SK-N-SH (cell line): ENCODE data around the gene HSD3B7. TPM values are rescaled to one million over a fixed set of nuclear protein-coding genes. Genes with fewer than 3 reads are reported as not detected.

Experiments
- CTCF ChIA-PET: fragments of 300-600, 350-600 bp; formaldehyde crosslinking; extraction: SDS; loops from one replicate; lab custom pipeline; 2021; lab: Yijun Ruan, JAX
- POLR2A ChIA-PET: fragments of 350-600 bp; sonication (Branson Sonifier 250); formaldehyde crosslinking; extraction: SDS; loops from one replicate; lab custom pipeline; 2020; ENCODE audit warnings: antibody characterized with exemption, inconsistent platforms; lab: Yijun Ruan, JAX
- DNase-seq: peaks from one replicate; pipeline ENCODE4 v3.0.0; 2012
- H2AFZ ChIP-seq: fragments of 200-600 bp; sonication (generic); 2 replicates; pipeline ENCODE4 v1.8.1; 2016; ENCODE audit warnings: antibody characterized with exemption, mild to moderate bottlenecking, low read depth
- H3F3A ChIP-seq: fragments of 200-600 bp; sonication (generic); replicated peaks from 2 replicates; pipeline ENCODE3; 2016; ENCODE audit warnings: antibody characterized with exemption, mild to moderate bottlenecking; ENCODE audit not compliant: insufficient read depth
- H3K27ac ChIP-seq, 2 experiments: fragments of 200-500 bp in 1 of 2; fragments of 200-600 bp in 1 of 2; sonication (Bioruptor generic) in 1 of 2; sonication (generic), shearing (Covaris generic) in 1 of 2; 2 replicates each; pipeline versions ENCODE4 v1.5.1 to v1.6.1; 2014 to 2016; ENCODE audit warnings: low read depth in 2 of 2, inconsistent platforms in 1 of 2, low read length in 1 of 2, mild to moderate bottlenecking in 1 of 2, mixed read lengths in 1 of 2
- H3K27me3 ChIP-seq: fragments of 200-600 bp; sonication (generic), shearing (Covaris generic); 2 replicates; pipeline ENCODE4 v1.6.1; 2016; ENCODE audit warnings: mixed run types; ENCODE audit not compliant: insufficient read depth
- H3K36me3 ChIP-seq, 2 experiments: fragments of 200-500 bp in 1 of 2; fragments of 200-600 bp in 1 of 2; sonication (Bioruptor generic) in 1 of 2; sonication (generic) in 1 of 2; replicated peaks in 1 of 2; 2 replicates each; pipeline versions ENCODE3 to v1.5.1; 2014 to 2016; ENCODE audit warnings: low read length in 1 of 2, mild to moderate bottlenecking in 1 of 2; ENCODE audit not compliant: insufficient read depth in 2 of 2, control insufficient read depth in 1 of 2
- H3K4me1 ChIP-seq, 2 experiments: fragments of 200-500 bp in 1 of 2; fragments of 200-600 bp in 1 of 2; sonication (Bioruptor generic) in 1 of 2; sonication (generic), shearing (Covaris generic) in 1 of 2; 2 replicates each; pipeline versions ENCODE4 v1.5.1 to v1.6.1; 2014 to 2016; ENCODE audit warnings: low read depth in 1 of 2, low read length in 1 of 2, mixed run types in 1 of 2; ENCODE audit not compliant: insufficient read depth in 2 of 2, control insufficient read depth in 1 of 2
- H3K4me2 ChIP-seq: fragments of 200-600 bp; sonication (generic), shearing (Covaris generic); 2 replicates; pipeline ENCODE4 v1.6.1; 2017; ENCODE audit warnings: mixed run types
- H3K4me3 ChIP-seq, 2 experiments: fragments of 200-500 bp in 1 of 2; fragments of 200-600 bp in 1 of 2; sonication (Bioruptor generic) in 1 of 2; sonication (generic), shearing (Covaris generic) in 1 of 2; 2 replicates each; pipeline versions ENCODE4 v1.5.1 to v1.8.1; 2014 to 2016; ENCODE audit warnings: low read depth in 2 of 2, inconsistent platforms in 1 of 2, low read length in 1 of 2, mild to moderate bottlenecking in 1 of 2, mixed read lengths in 1 of 2, moderate library complexity in 1 of 2
- H3K79me2 ChIP-seq: fragments of 200-600 bp; sonication (generic); 2 replicates; pipeline ENCODE4 v1.8.1; 2017; ENCODE audit warnings: mild to moderate bottlenecking; ENCODE audit not compliant: insufficient read depth
- H3K9ac ChIP-seq: fragments of 200-600 bp; sonication (generic); 2 replicates; pipeline ENCODE4 v1.6.1; 2017; ENCODE audit warnings: mixed run types
- H3K9me2 ChIP-seq: fragments of 200-600 bp; sonication (generic); 2 replicates; pipeline ENCODE4 v1.6.1; 2017; ENCODE audit warnings: mixed run types
- H3K9me3 ChIP-seq: fragments of 200-600 bp; sonication (generic); 2 replicates; pipeline ENCODE4 v1.6.1; 2017; ENCODE audit warnings: mixed run types, mild to moderate bottlenecking, moderate library complexity
- H4K20me1 ChIP-seq: fragments of 200-600 bp; sonication (generic); 2 replicates; pipeline ENCODE4 v1.6.1; 2017; ENCODE audit warnings: mild to moderate bottlenecking, mixed run types; ENCODE audit not compliant: insufficient read depth
- CHD2 ChIP-seq: fragments of 150-350 bp; IDR thresholded peaks from 2 replicates; pipeline ENCODE4 v1.6.1; 2018; ENCODE audit warnings: low read length; ENCODE audit not compliant: partially characterized antibody
- ELF1 ChIP-seq: IDR thresholded peaks from 2 replicates; pipeline ENCODE4 v1.4.0; 2012
- FOSL2 ChIP-seq: IDR thresholded peaks from 2 replicates; pipeline ENCODE4 v1.4.0; 2012; ENCODE audit warnings: low read depth, mild to moderate bottlenecking, moderate library complexity, borderline replicate concordance
- FOXJ3 ChIP-seq: sonication (generic); formaldehyde crosslinking; IDR thresholded peaks from 2 replicates; pipeline ENCODE4 v1.5.1; 2020; ENCODE audit warnings: mild to moderate bottlenecking, missing genetic modification reagents
- FOXM1 ChIP-seq: IDR thresholded peaks from 2 replicates; pipeline ENCODE4 v1.4.0; 2012; ENCODE audit warnings: low read depth, mild to moderate bottlenecking
- GABPA ChIP-seq: IDR thresholded peaks from 2 replicates; pipeline ENCODE4 v1.4.0; 2012; ENCODE audit warnings: low read depth, mild to moderate bottlenecking
- GATA2 ChIP-seq: sonication (generic); formaldehyde crosslinking; IDR thresholded peaks from 2 replicates; pipeline ENCODE4 v1.5.0; 2020; ENCODE audit warnings: mild to moderate bottlenecking, missing genetic modification reagents
- IRF3 ChIP-seq: fragments of 150-350 bp; IDR thresholded peaks from 2 replicates; pipeline ENCODE4 v1.6.1; 2016; ENCODE audit warnings: mild to moderate bottlenecking, low read depth, low read length
- JUND ChIP-seq: IDR thresholded peaks from 2 replicates; pipeline ENCODE4 v1.4.0; 2012
- MEF2A ChIP-seq: IDR thresholded peaks from 2 replicates; pipeline ENCODE4 v1.4.0; 2012; ENCODE audit warnings: low read depth, borderline replicate concordance
- MXI1 ChIP-seq: IDR thresholded peaks from 2 replicates; pipeline ENCODE4 v1.6.1; 2012; ENCODE audit warnings: mild to moderate bottlenecking, low read depth, low read length, improper control_type of control experiment
- NFIC ChIP-seq: IDR thresholded peaks from 2 replicates; pipeline ENCODE4 v1.4.0; 2012; ENCODE audit warnings: borderline replicate concordance
- PBX3 ChIP-seq: IDR thresholded peaks from 2 replicates; pipeline ENCODE4; 2012
- RAD21 ChIP-seq: IDR thresholded peaks from 2 replicates; pipeline ENCODE4 v1.6.1; 2012; ENCODE audit warnings: mild to moderate bottlenecking, low read length
- REST ChIP-seq: IDR thresholded peaks from 2 replicates; pipeline ENCODE4 v1.6.1; 2012; ENCODE audit warnings: mild to moderate bottlenecking, low read depth, low read length, moderate library complexity
- SIN3A ChIP-seq: IDR thresholded peaks from 2 replicates; pipeline ENCODE4 v1.6.1; 2012; ENCODE audit warnings: low read depth, mild to moderate bottlenecking, low read length, moderate library complexity, borderline replicate concordance
- TAF1 ChIP-seq: IDR thresholded peaks from 2 replicates; pipeline ENCODE4 v1.6.1; 2012; ENCODE audit warnings: low read depth, mild to moderate bottlenecking, low read length, moderate library complexity, borderline replicate concordance
- TEAD4 ChIP-seq: IDR thresholded peaks from 2 replicates; pipeline ENCODE4 v1.4.0; 2012; ENCODE audit warnings: mild to moderate bottlenecking, borderline replicate concordance; ENCODE audit not compliant: insufficient read depth
- ZBTB33 ChIP-seq: IDR thresholded peaks from 2 replicates; pipeline ENCODE4 v1.4.0; 2012; ENCODE audit warnings: low read depth, borderline replicate concordance
- WGBS: methylation state at CpG from one replicate; pipeline ENCODE4 v1.1.6; 2017; ENCODE audit warnings: low lambda C conversion rate; 5-methylcytosine and 5-hydroxymethylcytosine counted together
- polyA plus RNA-seq, 3 experiments: library from polyadenylated mRNA; depleted of rRNA; stranded (reverse); fragments of >200 nt; gene quantifications; 2 replicates each; pipeline ENCODE4 v1.2.3, GENCODE V29; 2012

Gene HSD3B7
- polyA plus RNA-seq, 1 of the 3 experiments (the other 2 are of a cell fraction): 12.2 TPM

GRCh38 chr16:31002862-31003341 lies 17.9 kb downstream of the HSD3B7 start:
- POLR2A ChIA-PET: no interaction called here
- H3K4me1 ChIP-seq: peaks cover 9 to 12% of the 10 kb centered on the region in 2 experiments; a peak in 3 of 4 replicates
- H3K9me3 ChIP-seq: no peaks in the 10 kb centered on the region
- peaks cover 21% of the 10 kb centered on the region for H3F3A ChIP-seq
- no peaks in the 10 kb centered on the region for H3K9me2 ChIP-seq
- DNase-seq: no peak
- no peak overlapping the region for H3K4me2 ChIP-seq
- WGBS: 88% methylated on average over 7 of the region's 9 CpGs
- peaks cover 25% of the 10 kb centered on the region; the same call in 1 of the 2 replicates for H3K79me2 ChIP-seq
- CTCF ChIA-PET: interaction anchor here (0.8 to 2.6 kb wide), 3 partner anchors 18 to 440 kb away, joined by 3 to 16 read pairs (median 3); partner anchors contain the start of genes HSD3B7 and ZNF843
- H4K20me1 ChIP-seq: no peaks in the 10 kb centered on the region
- H3K4me3 ChIP-seq: no peak overlapping the region
- no peak overlapping the region for H2AFZ ChIP-seq
- no peaks in the 10 kb centered on the region for H3K27me3 ChIP-seq
- H3K9ac ChIP-seq: no peak overlapping the region
- TF ChIP-seq CHD2: no peak
- TF ChIP-seq PBX3: no peak
- TF ChIP-seq GATA2: no peak
- TF ChIP-seq MXI1: no peak
- TF ChIP-seq GABPA: no peak
- TF ChIP-seq NFIC: no peak
- no peak for TF ChIP-seq TAF1
- no peak for TF ChIP-seq REST
- no peak for TF ChIP-seq JUND
- no peak for TF ChIP-seq FOXJ3 (CRISPR knock-in tag)
- no peak for TF ChIP-seq FOXM1
- TF ChIP-seq FOSL2: no peak
- H3K36me3 ChIP-seq: peaks cover 0 to 2% of the 10 kb centered on the region in 2 experiments
- peak overlapping the region in 1 of 2 experiments; percentile 30; a peak in 1 of 4 replicates for H3K27ac ChIP-seq

GRCh38 chr16:31003744-31004143 lies 18.7 kb downstream of the HSD3B7 start:
- Histone ChIP-seq H3K4me2 (no peak overlapping the region), H3K9ac (no peak overlapping the region), H4K20me1 (no peaks in the 10 kb centered on the region), H3K4me3 (no peak overlapping the region), H3K36me3 (peaks cover 0 to 2% of the 10 kb centered on the region in 2 experiments), H3K9me2 (no peaks in the 10 kb centered on the region), H3K9me3 (no peaks in the 10 kb centered on the region), H3K79me2 (peaks cover 31% of the 10 kb centered on the region; the same call in 1 of the 2 replicates), H3K27me3 (no peaks in the 10 kb centered on the region), H3K27ac (no peak overlapping the region), H3K4me1 (peaks cover 9% of the 10 kb centered on the region in 2 experiments; a peak in 2 of 4 replicates), H2AFZ (no peak overlapping the region), H3F3A (peaks cover 17% of the 10 kb centered on the region)
- WGBS: 88% methylated on average over 6 of the region's 6 CpGs
- ChIA-PET CTCF (interaction anchor here (0.6 to 2.6 kb wide), 3 partner anchors 19 to 452 kb away, joined by 3 to 16 read pairs (median 3); partner anchors contain the start of gene HSD3B7), POLR2A (no interaction called here)
- no peak for DNase-seq
- TF ChIP-seq MEF2A: no peak
- no peak for TF ChIP-seq ZBTB33
- TF ChIP-seq SIN3A: no peak
- TF ChIP-seq TEAD4: no peak
- no peak for TF ChIP-seq IRF3
- no peak for TF ChIP-seq PBX3
- TF ChIP-seq ELF1: no peak
- TF ChIP-seq RAD21: no peak
